ENCODE data around the gene TUBGCP3. TPM values are rescaled to one million over a fixed set of nuclear protein-coding genes. Genes with fewer than 3 reads are reported as not detected.

The TUBGCP3 gene
- total RNA-seq, 1 donor from 2014 or later, result 14.0 TPM

- Histone ChIP-seq H3K36me3 (ENCODE audit: insufficient read depth, low read length) (no peaks in the 10 kb centered on the region), H4K20me1 (ENCODE audit: insufficient read depth, low read length) (no peaks in the 10 kb centered on the region), H3K9ac (ENCODE audit: low read length) (no peak overlapping the region), H3K4me3 (ENCODE audit: insufficient read depth, low read depth, low read length) (no peak overlapping the region), H3K4me2 (ENCODE audit: low read length) (no peak overlapping the region), H3K79me2 (ENCODE audit: insufficient read depth, low read length) (no peaks in the 10 kb centered on the region), H3K27ac (ENCODE audit: low read depth, low read length) (no peak overlapping the region), H3K27me3 (ENCODE audit: insufficient read depth, low read length) (no peaks in the 10 kb centered on the region), H3K9me3 (ENCODE audit: insufficient read depth, low read depth, low read length) (peaks cover 3% of the 10 kb centered on the region), H3K4me1 (ENCODE audit: insufficient read depth, low read length) (no peaks in the 10 kb centered on the region), H2AFZ (ENCODE audit: low read depth, low read length) (no peak overlapping the region)
- Mint-ChIP-seq H3K27me3 (ENCODE audit: low read depth, unreplicated experiment) (peaks cover 23% of the 10 kb centered on the region), H3K36me3 (ENCODE audit: low read depth, unreplicated experiment) (no peaks in the 10 kb centered on the region), H3K9me3 (ENCODE audit: unreplicated experiment) (peaks cover 17% of the 10 kb centered on the region), H3K4me1 (ENCODE audit: low read depth, unreplicated experiment) (no peaks in the 10 kb centered on the region), H3K4me3 (ENCODE audit: unreplicated experiment) (no peak overlapping the region), H3K27ac (ENCODE audit: unreplicated experiment) (no peak overlapping the region)
- TF ChIP-seq CTCF (IDR thresholded peaks at IDR 0.05; ENCODE audit: insufficient read depth, low read depth, low read length) (no peak), EZH2 (IDR thresholded peaks at IDR 0.05; ENCODE audit: insufficient read depth, low read length) (no peak)
- DNase-seq (ENCODE audit: low read depth) (no peak), FAIRE-seq (no peak)
These were observed 130.5 kb downstream of the TUBGCP3 start for GRCh38 chr13:112457485-112457884.

DNA sequence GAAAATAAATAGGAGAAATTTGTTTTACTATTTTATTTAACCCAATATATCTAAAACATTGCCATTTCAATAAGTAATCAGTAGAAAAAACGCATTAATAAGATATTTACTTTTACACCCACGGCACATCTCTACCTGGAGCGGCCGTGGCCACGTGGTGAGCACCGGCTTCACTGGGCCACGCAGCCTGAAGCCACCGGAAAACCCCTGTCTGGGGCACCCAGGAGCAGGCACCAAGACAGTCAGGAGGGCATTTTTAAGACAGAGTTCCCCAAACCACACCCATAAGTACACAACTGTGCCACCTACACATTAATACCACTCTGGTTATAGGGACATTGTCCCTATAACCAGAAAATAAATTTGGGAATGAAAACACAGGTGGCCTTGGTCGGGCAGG, 130.9 kb downstream of the TUBGCP3 start:
- Histone ChIP-seq H3K9ac (ENCODE audit: low read length) (no peak overlapping the region), H3K36me3 (ENCODE audit: insufficient read depth, low read length) (no peaks in the 10 kb centered on the region), H3K4me2 (ENCODE audit: low read length) (no peak overlapping the region), H3K27ac (ENCODE audit: low read depth, low read length) (no peak overlapping the region), H3K79me2 (ENCODE audit: insufficient read depth, low read length) (no peaks in the 10 kb centered on the region), H3K4me3 (ENCODE audit: insufficient read depth, low read depth, low read length) (no peak overlapping the region), H3K9me3 (ENCODE audit: insufficient read depth, low read depth, low read length) (peaks cover 3% of the 10 kb centered on the region), H4K20me1 (ENCODE audit: insufficient read depth, low read length) (no peaks in the 10 kb centered on the region), H2AFZ (ENCODE audit: low read depth, low read length) (no peak overlapping the region), H3K27me3 (ENCODE audit: insufficient read depth, low read length) (no peaks in the 10 kb centered on the region), H3K4me1 (ENCODE audit: insufficient read depth, low read length) (no peaks in the 10 kb centered on the region)
- TF ChIP-seq EZH2 (IDR thresholded peaks at IDR 0.05; ENCODE audit: insufficient read depth, low read length), result no peak
- no peak for TF ChIP-seq CTCF (IDR thresholded peaks at IDR 0.05; ENCODE audit: insufficient read depth, low read depth, low read length)
- Mint-ChIP-seq H3K4me3 (ENCODE audit: unreplicated experiment) (no peak overlapping the region), H3K9me3 (ENCODE audit: unreplicated experiment) (peaks cover 14% of the 10 kb centered on the region), H3K27me3 (ENCODE audit: low read depth, unreplicated experiment) (peaks cover 23% of the 10 kb centered on the region), H3K4me1 (ENCODE audit: low read depth, unreplicated experiment) (no peaks in the 10 kb centered on the region), H3K27ac (ENCODE audit: unreplicated experiment) (no peak overlapping the region), H3K36me3 (ENCODE audit: low read depth, unreplicated experiment) (no peaks in the 10 kb centered on the region)
- no peak for DNase-seq (ENCODE audit: low read depth)
- FAIRE-seq, result no peak

DNA sequence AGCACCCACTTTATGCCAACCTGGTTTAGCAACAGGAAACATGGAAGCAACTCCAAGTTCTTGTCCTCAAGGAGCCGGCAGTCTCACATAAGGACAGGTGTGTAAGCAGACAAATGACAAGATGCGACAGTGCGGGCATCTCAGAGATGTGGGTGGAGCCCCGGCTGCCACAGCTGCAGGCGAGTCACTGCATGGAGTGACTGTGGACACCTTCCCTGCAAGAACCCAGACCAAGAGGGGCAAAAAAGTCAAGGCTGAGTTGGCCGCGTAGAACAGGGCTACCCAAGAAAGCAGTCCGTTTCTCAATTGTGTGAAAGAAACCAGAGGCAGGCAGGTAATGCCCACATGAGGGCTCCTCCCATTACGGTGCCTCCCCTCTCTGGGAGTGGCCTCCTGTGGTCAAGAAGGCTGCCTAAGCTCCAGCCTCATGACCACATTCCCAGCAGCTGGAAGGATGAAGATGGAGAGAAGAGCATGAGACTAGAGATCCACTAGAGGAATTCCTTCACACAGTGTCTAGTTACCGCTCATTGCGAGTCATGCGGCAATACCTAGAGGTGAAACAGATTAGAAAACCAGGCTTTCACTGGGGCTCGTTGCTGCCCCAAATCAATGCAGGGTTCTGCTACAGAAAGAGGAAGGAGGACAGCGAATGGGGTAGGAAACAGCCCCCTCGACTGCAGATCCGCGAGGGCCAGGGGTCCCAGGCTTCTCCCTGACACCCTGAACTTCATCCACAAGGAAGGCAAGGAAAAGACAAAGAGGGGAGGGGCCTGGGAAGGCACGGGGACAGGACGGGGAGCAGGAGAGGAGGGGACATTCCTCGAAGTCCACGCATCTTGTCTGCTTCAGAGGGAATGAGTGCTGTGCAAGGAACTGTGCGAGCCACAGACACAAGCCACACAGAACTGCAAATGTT, 131.6 kb downstream of the TUBGCP3 start:
- Mint-ChIP-seq H3K4me1 (ENCODE audit: low read depth, unreplicated experiment) (no peaks in the 10 kb centered on the region), H3K4me3 (ENCODE audit: unreplicated experiment) (no peak overlapping the region), H3K36me3 (ENCODE audit: low read depth, unreplicated experiment) (no peaks in the 10 kb centered on the region), H3K27ac (ENCODE audit: unreplicated experiment) (no peak overlapping the region), H3K27me3 (ENCODE audit: low read depth, unreplicated experiment) (peaks cover 23% of the 10 kb centered on the region), H3K9me3 (ENCODE audit: unreplicated experiment) (peaks cover 12% of the 10 kb centered on the region)
- H3K4me3 ChIP-seq (ENCODE audit: insufficient read depth, low read depth, low read length), result no peak overlapping the region
- no peak overlapping the region for H3K4me2 ChIP-seq (ENCODE audit: low read length)
- H4K20me1 ChIP-seq (ENCODE audit: insufficient read depth, low read length), result no peaks in the 10 kb centered on the region
- no peaks in the 10 kb centered on the region for H3K27me3 ChIP-seq (ENCODE audit: insufficient read depth, low read length)
- H3K9ac ChIP-seq (ENCODE audit: low read length), result no peak overlapping the region
- no peaks in the 10 kb centered on the region for H3K79me2 ChIP-seq (ENCODE audit: insufficient read depth, low read length)
- no peak overlapping the region for H2AFZ ChIP-seq (ENCODE audit: low read depth, low read length)
- no peaks in the 10 kb centered on the region for H3K4me1 ChIP-seq (ENCODE audit: insufficient read depth, low read length)
- H3K27ac ChIP-seq (ENCODE audit: low read depth, low read length), result no peak overlapping the region
- H3K9me3 ChIP-seq (ENCODE audit: insufficient read depth, low read depth, low read length), result peaks cover 3% of the 10 kb centered on the region
- no peak for TF ChIP-seq EZH2 (IDR thresholded peaks at IDR 0.05; ENCODE audit: insufficient read depth, low read length)
- TF ChIP-seq CTCF (IDR thresholded peaks at IDR 0.05; ENCODE audit: insufficient read depth, low read depth, low read length), result no peak
- FAIRE-seq (no peak), DNase-seq (ENCODE audit: low read depth) (no peak)
- no peaks in the 10 kb centered on the region for H3K36me3 ChIP-seq (ENCODE audit: insufficient read depth, low read length)
